ENCODE results near the gene ZNFX1.

The ZNFX1 gene

DNA sequence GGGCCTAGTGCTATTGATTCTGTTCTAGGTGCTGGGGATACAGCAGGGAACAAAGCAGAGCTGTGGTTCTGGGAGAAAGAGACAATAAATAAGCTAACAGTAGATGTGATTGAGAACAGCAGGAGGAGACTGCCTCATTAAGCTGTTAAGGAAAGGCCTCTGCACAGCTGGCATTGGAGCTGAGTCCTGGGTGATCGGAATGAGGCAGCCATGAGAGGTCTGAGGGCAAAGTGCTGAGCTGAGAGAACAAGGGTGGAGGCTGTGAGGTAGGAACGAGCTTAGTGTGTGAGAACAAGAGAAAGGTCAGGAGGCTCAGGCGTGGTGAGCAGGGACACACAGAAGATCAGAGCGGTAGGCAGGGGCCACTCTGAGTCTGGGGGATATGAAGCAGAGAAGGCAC lies 40.3 kb downstream of the ZNFX1 start:
- H3K9ac ChIP-seq: no peak overlapping the region
- H3K27me3 ChIP-seq (ENCODE audit: insufficient read depth, low read depth): no peaks in the 10 kb centered on the region
- TF ChIP-seq, protein P1, sequence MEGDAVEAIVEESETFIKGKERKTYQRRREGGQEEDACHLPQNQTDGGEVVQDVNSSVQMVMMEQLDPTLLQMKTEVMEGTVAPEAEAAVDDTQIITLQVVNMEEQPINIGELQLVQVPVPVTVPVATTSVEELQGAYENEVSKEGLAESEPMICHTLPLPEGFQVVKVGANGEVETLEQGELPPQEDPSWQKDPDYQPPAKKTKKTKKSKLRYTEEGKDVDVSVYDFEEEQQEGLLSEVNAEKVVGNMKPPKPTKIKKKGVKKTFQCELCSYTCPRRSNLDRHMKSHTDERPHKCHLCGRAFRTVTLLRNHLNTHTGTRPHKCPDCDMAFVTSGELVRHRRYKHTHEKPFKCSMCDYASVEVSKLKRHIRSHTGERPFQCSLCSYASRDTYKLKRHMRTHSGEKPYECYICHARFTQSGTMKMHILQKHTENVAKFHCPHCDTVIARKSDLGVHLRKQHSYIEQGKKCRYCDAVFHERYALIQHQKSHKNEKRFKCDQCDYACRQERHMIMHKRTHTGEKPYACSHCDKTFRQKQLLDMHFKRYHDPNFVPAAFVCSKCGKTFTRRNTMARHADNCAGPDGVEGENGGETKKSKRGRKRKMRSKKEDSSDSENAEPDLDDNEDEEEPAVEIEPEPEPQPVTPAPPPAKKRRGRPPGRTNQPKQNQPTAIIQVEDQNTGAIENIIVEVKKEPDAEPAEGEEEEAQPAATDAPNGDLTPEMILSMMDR (conservative IDR thresholded peaks at IDR 0.05; ENCODE audit: low read depth, low read length): no peak
- no peak overlapping the region for H2AFZ ChIP-seq (ENCODE audit: low read depth)
- no peaks in the 10 kb centered on the region for H4K20me1 ChIP-seq (ENCODE audit: insufficient read depth)
- peaks cover 19% of the 10 kb centered on the region; the same call in 1 of the 2 replicates for H3K36me3 ChIP-seq (ENCODE audit: insufficient read depth)
- no peak overlapping the region for H3K4me3 ChIP-seq (IDR thresholded peaks at IDR 0.05; ENCODE audit: insufficient read depth, low read depth, low read length)
- no peaks in the 10 kb centered on the region for H3K4me1 ChIP-seq (ENCODE audit: low read depth, poor library complexity, severe bottlenecking)
- H3K4me2 ChIP-seq: no peak overlapping the region
- H3K79me2 ChIP-seq (ENCODE audit: insufficient read depth, low read depth): no peaks in the 10 kb centered on the region
- no peak overlapping the region for H3K27ac ChIP-seq

DNA sequence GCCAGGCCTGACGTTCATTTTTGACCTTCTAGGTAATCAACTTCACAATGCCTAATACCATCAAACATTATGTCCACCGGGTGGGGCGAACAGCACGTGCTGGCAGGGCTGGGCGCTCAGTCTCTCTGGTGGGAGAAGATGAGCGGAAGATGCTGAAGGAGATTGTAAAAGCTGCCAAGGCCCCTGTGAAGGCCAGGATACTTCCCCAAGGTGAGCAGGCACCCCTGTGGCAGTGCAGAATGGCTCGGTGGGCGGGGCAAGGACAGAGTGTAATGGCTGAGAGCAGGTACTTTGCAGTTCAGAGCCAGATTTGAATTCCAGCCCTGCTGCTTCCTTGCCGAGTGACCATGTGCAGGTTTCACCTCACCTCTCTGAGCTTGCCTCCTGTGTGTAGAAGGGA lies 41.6 kb downstream of the ZNFX1 start:
- Histone ChIP-seq H3K27ac (no peak overlapping the region), H3K4me3 (IDR thresholded peaks at IDR 0.05; ENCODE audit: insufficient read depth, low read depth, low read length) (no peak overlapping the region), H3K4me2 (no peak overlapping the region), H3K79me2 (ENCODE audit: insufficient read depth, low read depth) (no peaks in the 10 kb centered on the region), H3K4me1 (ENCODE audit: low read depth, poor library complexity, severe bottlenecking) (no peaks in the 10 kb centered on the region), H3K36me3 (ENCODE audit: insufficient read depth) (peaks cover 26% of the 10 kb centered on the region; the same call in 1 of the 2 replicates), H2AFZ (ENCODE audit: low read depth) (no peak overlapping the region), H3K27me3 (ENCODE audit: insufficient read depth, low read depth) (no peaks in the 10 kb centered on the region), H4K20me1 (ENCODE audit: insufficient read depth) (no peaks in the 10 kb centered on the region), H3K9ac (no peak overlapping the region)
- TF ChIP-seq, protein P1 (conservative IDR thresholded peaks at IDR 0.05; ENCODE audit: low read depth, low read length): no peak

DNA sequence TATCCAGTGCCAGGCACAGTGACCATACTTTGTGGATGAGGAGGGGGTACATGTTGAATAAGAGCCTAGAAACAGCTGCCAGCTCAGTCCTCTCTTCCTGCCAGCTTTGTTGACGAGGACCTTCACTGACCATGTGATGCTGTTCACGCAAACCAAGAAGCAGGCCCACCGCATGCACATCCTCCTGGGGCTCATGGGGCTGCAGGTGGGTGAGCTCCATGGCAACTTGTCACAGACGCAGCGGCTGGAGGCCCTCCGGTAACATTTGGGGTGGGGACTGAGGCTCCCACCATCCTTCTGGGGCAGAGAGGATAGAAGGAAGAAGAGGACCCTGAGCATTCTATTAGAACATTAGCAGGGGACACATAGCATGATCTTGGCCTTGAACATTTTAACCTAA lies 43.0 kb downstream of the ZNFX1 start:
- TF ChIP-seq, protein P1 (conservative IDR thresholded peaks at IDR 0.05; ENCODE audit: low read depth, low read length): no peak
- H3K27me3 ChIP-seq (ENCODE audit: insufficient read depth, low read depth): no peaks in the 10 kb centered on the region
- H3K4me1 ChIP-seq (ENCODE audit: low read depth, poor library complexity, severe bottlenecking): no peaks in the 10 kb centered on the region
- no peak overlapping the region for H3K9ac ChIP-seq
- no peak overlapping the region for H3K27ac ChIP-seq
- H3K4me2 ChIP-seq: no peak overlapping the region
- H2AFZ ChIP-seq (ENCODE audit: low read depth): no peak overlapping the region
- H3K4me3 ChIP-seq (IDR thresholded peaks at IDR 0.05; ENCODE audit: insufficient read depth, low read depth, low read length): no peak overlapping the region
- peaks cover 32% of the 10 kb centered on the region; the same call in 1 of the 2 replicates for H3K36me3 ChIP-seq (ENCODE audit: insufficient read depth)
- no peaks in the 10 kb centered on the region for H3K79me2 ChIP-seq (ENCODE audit: insufficient read depth, low read depth)
- H4K20me1 ChIP-seq (ENCODE audit: insufficient read depth): no peaks in the 10 kb centered on the region

DNA sequence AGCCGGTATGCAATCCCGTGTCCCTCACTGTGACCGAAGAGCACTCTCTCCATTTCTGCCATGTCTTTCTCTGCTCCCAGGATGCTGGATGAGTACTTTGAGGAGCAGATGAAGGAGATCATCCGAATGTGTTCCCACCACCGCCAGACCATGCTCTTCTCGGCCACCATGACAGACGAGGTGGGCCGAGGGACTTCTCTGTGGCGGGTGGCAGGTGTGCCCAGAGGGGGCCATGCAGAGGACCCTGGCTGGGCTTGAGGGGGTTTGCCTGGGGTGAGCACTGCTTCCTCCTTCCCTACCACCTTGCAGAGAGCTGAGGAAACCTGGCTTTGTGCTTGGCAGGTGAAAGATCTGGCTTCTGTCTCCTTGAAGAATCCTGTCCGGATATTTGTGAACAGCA lies 44.6 kb downstream of the ZNFX1 start:
- Histone ChIP-seq H3K4me1 (ENCODE audit: low read depth, poor library complexity, severe bottlenecking) (no peaks in the 10 kb centered on the region), H3K9ac (no peak overlapping the region), H2AFZ (ENCODE audit: low read depth) (no peak overlapping the region), H3K4me2 (no peak overlapping the region), H3K27ac (no peak overlapping the region), H3K36me3 (ENCODE audit: insufficient read depth) (peaks cover 33% of the 10 kb centered on the region; the same call in 1 of the 2 replicates), H3K79me2 (ENCODE audit: insufficient read depth, low read depth) (no peaks in the 10 kb centered on the region; the same call in 1 of the 2 replicates), H3K4me3 (IDR thresholded peaks at IDR 0.05; ENCODE audit: insufficient read depth, low read depth, low read length) (no peak overlapping the region), H4K20me1 (ENCODE audit: insufficient read depth) (no peaks in the 10 kb centered on the region), H3K27me3 (ENCODE audit: insufficient read depth, low read depth) (no peaks in the 10 kb centered on the region)
- TF ChIP-seq, protein P1 (conservative IDR thresholded peaks at IDR 0.05; ENCODE audit: low read depth, low read length): no peak

All from KMS-11 (cell line).